GM19467 (cell line): ENCODE data around the gene TTLL10.

ENCODE experiments used
- ATAC-seq: cut with Tn5 transposase; IDR thresholded peaks from one replicate; pipeline ENCODE4 v1.9.1; 2021; ENCODE audit warnings: mild to moderate bottlenecking, moderate library complexity; ENCODE audit not compliant: unreplicated experiment

The TTLL10 gene

DNA sequence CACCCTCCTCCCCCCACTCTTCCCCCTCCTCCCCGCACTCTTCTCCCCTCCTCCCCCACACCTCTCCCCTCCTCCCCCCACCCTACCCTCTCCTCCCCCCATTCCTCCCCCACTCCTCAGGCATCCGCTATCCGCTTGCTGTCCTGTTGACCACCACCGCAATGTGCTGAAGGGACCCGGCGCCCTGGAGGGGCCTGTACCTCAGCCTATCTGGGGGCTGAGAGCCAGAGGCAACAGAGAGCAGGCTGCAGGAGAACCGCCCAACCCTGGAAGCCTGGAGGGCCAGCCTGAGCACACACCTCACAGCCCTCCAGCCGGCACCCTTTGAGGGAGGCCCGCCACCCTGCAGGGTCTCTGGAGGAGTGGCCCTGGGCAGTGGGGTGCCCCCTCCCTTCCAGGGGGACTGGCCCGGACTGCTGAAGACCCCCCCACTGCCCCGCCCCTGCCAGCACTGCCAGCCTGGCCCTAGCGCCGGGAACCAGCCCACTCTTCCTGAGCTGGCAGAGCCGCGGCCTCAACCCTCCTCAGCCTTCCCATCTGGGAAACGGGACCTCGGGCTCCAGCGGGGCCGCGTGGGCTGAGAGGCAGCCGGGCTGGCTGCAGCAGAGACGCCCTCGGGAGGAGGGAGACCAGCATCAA is 71.6 kb downstream of the TTLL10 start:
- no peak for ATAC-seq

DNA sequence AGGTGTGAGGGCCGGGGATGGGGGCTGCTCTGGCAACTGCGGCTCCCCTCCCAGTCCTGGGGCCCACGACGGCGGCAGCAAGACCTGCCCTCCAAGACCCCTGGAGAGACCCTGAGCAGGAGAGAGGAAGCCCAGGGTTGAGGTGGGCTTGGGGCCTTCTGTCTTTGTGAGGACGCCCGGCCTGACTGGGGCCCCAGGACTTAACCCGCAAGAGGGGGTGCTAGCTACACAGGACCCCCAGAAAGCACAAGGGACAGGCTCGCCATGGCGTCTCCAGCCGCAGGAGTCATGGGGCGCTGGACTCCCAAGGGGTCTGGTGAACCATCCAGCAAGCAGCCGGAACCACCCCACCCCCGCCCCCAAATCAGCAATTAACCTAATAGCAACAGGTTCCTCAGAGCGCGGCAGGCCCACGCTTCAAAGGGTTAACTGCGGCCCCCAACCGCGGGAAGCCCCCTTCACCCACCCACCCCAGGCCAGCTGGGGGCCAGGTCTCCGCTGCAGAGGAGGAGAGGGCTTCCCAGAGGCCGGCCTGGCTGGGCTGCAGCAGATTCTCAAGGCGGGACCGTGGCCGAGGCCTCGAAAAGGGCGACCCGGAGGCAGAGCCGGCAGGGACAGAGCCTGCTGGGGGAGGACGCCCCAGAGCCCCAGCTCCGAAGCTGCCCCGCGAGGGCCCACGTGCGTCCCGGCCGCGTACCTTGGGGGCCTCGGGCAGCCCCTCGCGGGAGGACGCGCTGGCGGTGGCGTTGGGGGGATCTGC is 72.3 kb downstream of the TTLL10 start:
- no peak for ATAC-seq

DNA sequence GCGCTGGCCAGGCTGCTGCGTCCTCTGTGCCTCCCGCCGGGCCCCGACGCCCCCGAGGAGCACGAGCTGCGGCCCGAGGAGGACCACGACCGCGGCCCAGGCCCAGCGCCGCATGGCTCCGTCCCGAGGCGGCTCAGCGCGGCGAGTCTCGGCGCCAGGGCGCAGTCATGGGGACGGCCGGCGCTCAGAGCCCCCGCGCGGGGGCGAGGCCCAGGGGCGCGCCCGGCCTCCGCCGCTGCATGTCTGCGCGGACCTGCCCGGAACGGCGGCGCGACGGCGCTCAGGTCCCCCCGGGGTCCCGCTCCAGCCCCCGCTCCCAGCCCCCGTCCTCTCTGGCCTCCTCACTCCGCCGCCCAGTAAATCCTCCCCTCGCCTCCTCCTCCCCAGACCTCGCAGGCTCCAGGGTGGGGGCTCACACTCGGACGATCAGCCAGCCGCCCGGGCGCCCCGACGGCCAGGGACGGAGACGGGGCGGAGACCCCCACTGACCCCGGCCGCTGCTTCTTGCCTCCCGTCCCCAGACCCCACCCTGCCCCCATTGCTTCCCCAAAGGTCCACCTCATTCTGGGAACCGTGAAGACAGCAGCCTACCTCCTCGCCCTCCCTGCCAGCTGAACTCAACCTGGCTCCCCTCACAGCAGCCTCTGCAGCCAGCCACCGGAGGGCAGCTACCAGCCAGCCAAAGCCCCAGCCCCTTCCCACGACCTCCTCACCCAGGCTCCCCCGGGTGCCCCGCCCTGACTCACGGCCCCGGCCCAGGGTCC is 73.1 kb downstream of the TTLL10 start, which contains the start of gene C1QTNF12:
TSS of gene C1QTNF12 (minus strand) at position 146 of the 764 bp plus-strand sequence. CDS start at position 114, 32 bp downstream.
- ATAC-seq, result no peak

DNA sequence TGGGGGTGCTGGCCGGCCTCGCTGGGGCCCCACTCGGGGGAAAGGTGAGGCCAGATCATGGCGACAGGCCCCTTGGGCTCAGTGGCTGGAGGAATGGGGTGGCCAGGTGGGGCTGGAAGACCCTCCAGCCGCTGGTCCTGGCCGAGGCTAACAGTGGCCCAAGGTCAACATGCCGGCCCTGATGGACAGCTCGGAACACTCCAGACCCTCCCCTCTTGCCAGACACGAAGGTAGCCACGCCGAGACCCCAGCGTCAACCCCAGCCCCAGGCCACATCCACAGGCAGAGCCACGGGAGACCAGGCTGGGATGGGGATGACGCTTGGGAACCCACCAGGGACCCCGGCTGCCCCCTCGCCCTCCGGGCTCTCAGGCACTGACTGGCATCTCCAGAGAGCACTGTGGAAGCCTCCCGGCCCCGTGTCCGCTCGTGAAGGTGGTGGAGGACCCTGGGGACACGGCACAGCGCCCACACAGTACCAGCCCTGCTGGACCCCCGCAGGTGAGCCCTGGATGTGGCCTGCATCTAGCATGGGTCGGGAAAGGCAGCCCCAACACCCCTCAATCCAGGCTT is 73.7 kb downstream of the TTLL10 start:
- no peak for ATAC-seq
